Parathyroid adenoma (tissue), 2 donors: ENCODE data around the gene CCDC85B.

Experiments used
- H2AFZ ChIP-seq: fragments of 300-600 bp; sonication (generic); one replicate; pipeline ENCODE4 v1.7.0; 2017; ENCODE audit warnings: antibody characterized with exemption, mild to moderate bottlenecking
- H3K27ac ChIP-seq: fragments of 300-600 bp; sonication (generic); one replicate; pipeline ENCODE4 v1.7.0; 2017
- H3K27me3 ChIP-seq: fragments of 300-600 bp; sonication (generic); one replicate; pipeline ENCODE4 v1.7.0; 2017; ENCODE audit warnings: low read length; ENCODE audit not compliant: control insufficient read depth, insufficient read depth
- H3K36me3 ChIP-seq: fragments of 300-600 bp; sonication (generic); one replicate; pipeline ENCODE4 v1.7.0; 2017; ENCODE audit warnings: low read length; ENCODE audit not compliant: control insufficient read depth, insufficient read depth
- H3K4me1 ChIP-seq: fragments of 300-600 bp; sonication (generic); one replicate; pipeline ENCODE4 v1.7.0; 2017; ENCODE audit warnings: control low read depth
- H3K4me2 ChIP-seq: fragments of 300-600 bp; sonication (generic); one replicate; pipeline ENCODE4 v1.7.0; 2017; ENCODE audit warnings: low read length
- H3K4me3 ChIP-seq: fragments of 300-600 bp; sonication (generic); one replicate; pipeline ENCODE4 v1.7.0; 2017; ENCODE audit warnings: low read depth, low read length
- H3K79me2 ChIP-seq: fragments of 300-600 bp; sonication (generic); one replicate; pipeline ENCODE4 v1.7.0; 2017; ENCODE audit warnings: control low read depth
- H3K9ac ChIP-seq: fragments of 300-600 bp; sonication (generic); one replicate; pipeline ENCODE4 v1.7.0; 2017; ENCODE audit warnings: mild to moderate bottlenecking
- H3K9me3 ChIP-seq: fragments of 300-600 bp; sonication (generic); one replicate; pipeline ENCODE4 v1.7.0; 2017; ENCODE audit warnings: low read length; ENCODE audit not compliant: control insufficient read depth
- TF ChIP-seq, protein P1 (sequence below): fragments of 300-600 bp; sonication (generic); IDR thresholded peaks from one replicate; pipeline ENCODE4 v1.7.0; 2017; ENCODE audit warnings: antibody characterized with exemption, mild to moderate bottlenecking
- donor health status: primary hyperparathyroidism.

The CCDC85B gene

DNA sequence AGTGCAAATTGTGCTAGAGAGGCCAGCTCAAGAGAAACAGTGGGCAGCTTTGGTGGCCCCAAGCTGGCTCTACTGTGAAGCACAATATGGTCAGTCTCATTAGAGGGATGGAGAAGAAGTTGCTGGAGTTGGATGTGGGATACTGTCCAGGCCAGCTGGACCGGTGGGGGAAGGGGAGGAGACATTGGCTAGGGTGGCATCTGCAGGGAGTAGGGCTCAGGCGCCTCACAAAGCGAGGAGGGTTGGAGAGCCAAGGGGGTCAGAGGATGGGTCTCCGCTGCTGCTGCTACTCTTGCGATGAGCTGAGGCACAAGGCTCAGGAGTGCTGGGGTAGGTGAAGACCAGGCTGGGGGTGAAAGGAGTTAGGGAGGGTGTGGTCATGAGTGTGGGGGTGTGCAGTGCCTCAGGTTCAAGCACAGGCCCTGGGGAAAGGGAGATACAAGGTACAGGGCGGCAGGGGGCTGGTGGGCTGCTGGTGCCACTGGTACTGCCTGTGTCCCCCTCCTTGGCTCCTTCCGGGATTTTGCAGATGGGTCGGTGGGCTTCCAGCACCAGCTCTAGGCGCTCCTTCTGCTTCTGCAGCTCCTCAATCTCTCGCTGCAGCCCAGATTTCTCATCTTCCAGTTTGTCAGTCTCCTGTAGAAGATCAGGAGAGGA, 2.3 kb downstream of the CCDC85B start:
- Histone ChIP-seq H3K4me2 (no peak overlapping the region), H3K27me3 (no peaks in the 10 kb centered on the region), H2AFZ (no peak overlapping the region), H3K27ac (no peak overlapping the region), H3K79me2 (no peaks in the 10 kb centered on the region), H3K4me3 (no peak overlapping the region), H3K36me3 (no peaks in the 10 kb centered on the region), H3K4me1 (peaks cover 3% of the 10 kb centered on the region), H3K9me3 (no peaks in the 10 kb centered on the region), H3K9ac (no peak overlapping the region)
- TF ChIP-seq, protein P1, sequence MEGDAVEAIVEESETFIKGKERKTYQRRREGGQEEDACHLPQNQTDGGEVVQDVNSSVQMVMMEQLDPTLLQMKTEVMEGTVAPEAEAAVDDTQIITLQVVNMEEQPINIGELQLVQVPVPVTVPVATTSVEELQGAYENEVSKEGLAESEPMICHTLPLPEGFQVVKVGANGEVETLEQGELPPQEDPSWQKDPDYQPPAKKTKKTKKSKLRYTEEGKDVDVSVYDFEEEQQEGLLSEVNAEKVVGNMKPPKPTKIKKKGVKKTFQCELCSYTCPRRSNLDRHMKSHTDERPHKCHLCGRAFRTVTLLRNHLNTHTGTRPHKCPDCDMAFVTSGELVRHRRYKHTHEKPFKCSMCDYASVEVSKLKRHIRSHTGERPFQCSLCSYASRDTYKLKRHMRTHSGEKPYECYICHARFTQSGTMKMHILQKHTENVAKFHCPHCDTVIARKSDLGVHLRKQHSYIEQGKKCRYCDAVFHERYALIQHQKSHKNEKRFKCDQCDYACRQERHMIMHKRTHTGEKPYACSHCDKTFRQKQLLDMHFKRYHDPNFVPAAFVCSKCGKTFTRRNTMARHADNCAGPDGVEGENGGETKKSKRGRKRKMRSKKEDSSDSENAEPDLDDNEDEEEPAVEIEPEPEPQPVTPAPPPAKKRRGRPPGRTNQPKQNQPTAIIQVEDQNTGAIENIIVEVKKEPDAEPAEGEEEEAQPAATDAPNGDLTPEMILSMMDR = no peak

DNA sequence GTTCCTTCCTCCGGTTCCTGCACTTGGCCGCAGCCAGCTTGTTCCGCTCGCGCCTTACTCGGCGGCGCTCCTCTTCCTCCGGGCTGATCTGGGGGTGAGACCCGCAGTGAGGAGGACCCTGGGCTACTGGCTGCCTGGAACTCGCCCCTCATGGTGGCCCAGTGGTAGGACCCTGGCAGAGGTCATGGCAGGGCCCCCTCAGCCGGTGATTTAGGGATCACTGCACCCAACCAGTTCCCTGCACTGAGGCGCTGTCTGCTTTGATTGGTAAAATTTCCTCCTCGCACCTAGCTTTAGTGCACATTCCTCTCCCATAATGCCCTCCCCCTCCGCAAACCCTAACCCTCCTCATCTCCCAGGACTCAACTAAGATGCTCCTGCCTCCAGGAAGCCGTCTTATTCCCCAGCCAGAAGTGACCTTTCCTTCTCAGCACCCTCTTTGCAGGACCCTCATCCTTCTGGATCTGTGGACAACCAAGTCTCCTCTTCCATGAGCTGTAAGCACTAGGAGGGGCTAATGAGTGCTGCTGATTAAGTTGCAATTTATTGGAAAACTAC, 3.6 kb downstream of the CCDC85B start:
- Histone ChIP-seq H3K9me3 (no peaks in the 10 kb centered on the region), H3K36me3 (no peaks in the 10 kb centered on the region), H3K9ac (no peak overlapping the region), H3K4me2 (no peak overlapping the region), H3K79me2 (no peaks in the 10 kb centered on the region), H3K27me3 (no peaks in the 10 kb centered on the region), H3K4me1 (peaks cover 3% of the 10 kb centered on the region), H3K27ac (peak overlapping the region; percentile 75), H3K4me3 (peak overlapping the region; percentile 5), H2AFZ (no peak overlapping the region)
- TF ChIP-seq, protein P1 = no peak

DNA sequence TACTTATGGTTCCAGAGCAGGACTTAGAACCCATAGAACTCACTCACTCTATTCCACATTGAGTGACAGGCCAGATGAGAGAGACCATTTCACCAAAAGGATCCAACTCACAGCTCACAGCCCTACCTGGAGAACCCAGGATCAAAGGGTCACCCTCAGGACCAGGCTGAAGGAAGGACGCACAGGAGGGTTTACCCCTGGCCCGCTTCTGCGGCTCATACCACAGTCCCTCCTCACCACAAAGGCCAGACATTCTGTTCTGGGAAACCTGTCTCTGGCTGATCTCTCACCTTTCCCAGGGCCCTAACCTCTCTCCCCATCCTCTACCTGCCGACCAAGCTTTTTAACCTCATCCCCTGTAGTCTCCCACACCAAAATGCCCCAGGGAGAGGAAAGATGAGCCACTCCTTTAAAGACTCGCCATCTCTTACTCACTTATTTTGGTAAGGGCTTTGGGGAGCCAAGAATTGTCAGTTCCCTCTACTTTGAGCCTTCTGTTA, 5.1 kb downstream of the CCDC85B start:
- no peaks in the 10 kb centered on the region for H3K27me3 ChIP-seq
- TF ChIP-seq, protein P1 = no peak
- H3K36me3 ChIP-seq = no peaks in the 10 kb centered on the region
- no peak overlapping the region for H3K4me3 ChIP-seq
- H3K4me2 ChIP-seq = no peak overlapping the region
- no peaks in the 10 kb centered on the region for H3K9me3 ChIP-seq
- H3K9ac ChIP-seq = no peak overlapping the region
- H3K79me2 ChIP-seq = no peaks in the 10 kb centered on the region
- H3K4me1 ChIP-seq = no peaks in the 10 kb centered on the region
- H3K27ac ChIP-seq = no peak overlapping the region
- H2AFZ ChIP-seq = no peak overlapping the region

DNA sequence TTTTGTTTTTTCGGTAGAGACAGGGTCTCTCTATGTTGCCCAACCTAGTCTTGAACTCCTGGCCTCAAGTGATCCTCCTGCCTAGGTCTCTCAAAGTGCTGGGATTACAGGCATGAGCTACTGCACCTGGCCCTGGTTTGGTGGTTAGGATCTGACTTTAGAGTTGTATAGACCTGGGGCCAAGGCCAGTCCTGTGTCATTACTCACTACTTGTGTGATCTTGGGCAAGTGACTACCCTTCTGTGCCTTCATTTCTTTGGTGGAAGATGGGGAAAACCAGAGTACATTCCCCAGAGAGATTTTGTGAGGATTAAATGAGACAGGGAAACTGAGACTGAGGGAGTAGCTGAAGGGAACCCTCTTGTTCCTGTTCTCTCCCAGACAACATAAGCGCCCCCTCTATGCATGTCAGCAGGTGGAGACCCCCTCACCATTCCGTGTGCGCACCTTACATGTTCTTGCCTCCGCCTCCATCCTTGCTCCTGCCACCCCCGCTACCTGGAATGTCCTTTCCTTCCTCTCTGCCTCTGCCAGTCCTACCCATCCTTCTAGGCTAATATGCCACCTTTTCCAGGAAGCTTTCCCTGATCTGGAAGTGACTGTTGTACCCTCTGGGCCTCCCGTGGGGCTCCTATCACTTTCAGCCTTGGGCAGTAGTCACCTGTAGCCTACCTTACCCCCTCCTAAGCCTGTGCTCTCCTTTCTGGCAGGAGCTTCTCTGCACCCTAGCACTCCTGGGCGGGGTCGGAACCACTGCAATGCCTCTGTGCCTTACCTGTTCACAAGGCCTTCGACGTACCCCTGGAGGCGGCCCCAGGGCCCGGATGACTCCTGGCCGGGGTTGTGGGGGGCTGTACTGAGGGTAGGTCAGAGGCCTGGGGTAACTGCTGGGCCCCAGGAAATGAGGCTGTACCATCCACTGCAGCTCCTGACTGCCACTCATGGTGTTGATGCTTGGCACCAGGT, 5.8 kb downstream of the CCDC85B start:
- H3K4me3 ChIP-seq = no peak overlapping the region
- TF ChIP-seq, protein P1 = no peak

More for the DNA sequence above, 5.8 kb downstream of the CCDC85B start:
- Histone ChIP-seq H3K79me2 (no peaks in the 10 kb centered on the region), H3K9me3 (no peaks in the 10 kb centered on the region), H2AFZ (no peak overlapping the region), H3K27me3 (no peaks in the 10 kb centered on the region), H3K36me3 (no peaks in the 10 kb centered on the region), H3K9ac (no peak overlapping the region), H3K4me2 (no peak overlapping the region), H3K27ac (no peak overlapping the region), H3K4me1 (no peaks in the 10 kb centered on the region)
